LHCN-M2 (cell line): Measurements from ENCODE around the gene TWIST2. TPM values are rescaled to one million over a fixed set of nuclear protein-coding genes. Genes with fewer than 3 reads are reported as not detected.

Experiments
- DNase-seq: peaks from one replicate; pipeline ENCODE4 v3.0.0-alpha.2; 2012; ENCODE audit warnings: low read depth
- total RNA-seq: library from RNA; depleted of rRNA; stranded (reverse); fragments of >200 nt; gene quantifications from 2 replicates; pipeline ENCODE4 v1.2.3, GENCODE V29; 2014

TWIST2 gene
- total RNA-seq, 1 experiment from 2014 or later, result 26.2 TPM

DNA sequence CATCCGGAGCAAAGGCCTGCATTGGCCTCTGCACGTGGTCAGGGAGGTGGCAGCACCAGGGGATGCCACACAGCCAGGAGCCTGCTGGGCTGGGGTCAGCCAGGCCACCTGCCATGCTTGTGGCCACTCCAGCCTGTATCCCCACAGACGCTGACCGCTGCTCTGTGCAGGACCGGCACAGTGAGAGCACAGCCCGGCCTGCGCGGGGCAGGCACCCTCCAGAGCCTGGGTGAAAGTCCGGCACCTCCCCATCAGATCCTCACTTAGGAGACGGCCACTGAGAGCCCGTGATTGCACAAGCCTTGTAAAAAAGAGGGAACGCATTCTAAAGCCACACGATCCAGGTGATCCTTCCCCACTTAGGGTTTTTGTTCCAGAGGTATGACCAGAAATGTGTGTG, 42.2 kb downstream of the TWIST2 start:
- DNase-seq, result no peak

DNA sequence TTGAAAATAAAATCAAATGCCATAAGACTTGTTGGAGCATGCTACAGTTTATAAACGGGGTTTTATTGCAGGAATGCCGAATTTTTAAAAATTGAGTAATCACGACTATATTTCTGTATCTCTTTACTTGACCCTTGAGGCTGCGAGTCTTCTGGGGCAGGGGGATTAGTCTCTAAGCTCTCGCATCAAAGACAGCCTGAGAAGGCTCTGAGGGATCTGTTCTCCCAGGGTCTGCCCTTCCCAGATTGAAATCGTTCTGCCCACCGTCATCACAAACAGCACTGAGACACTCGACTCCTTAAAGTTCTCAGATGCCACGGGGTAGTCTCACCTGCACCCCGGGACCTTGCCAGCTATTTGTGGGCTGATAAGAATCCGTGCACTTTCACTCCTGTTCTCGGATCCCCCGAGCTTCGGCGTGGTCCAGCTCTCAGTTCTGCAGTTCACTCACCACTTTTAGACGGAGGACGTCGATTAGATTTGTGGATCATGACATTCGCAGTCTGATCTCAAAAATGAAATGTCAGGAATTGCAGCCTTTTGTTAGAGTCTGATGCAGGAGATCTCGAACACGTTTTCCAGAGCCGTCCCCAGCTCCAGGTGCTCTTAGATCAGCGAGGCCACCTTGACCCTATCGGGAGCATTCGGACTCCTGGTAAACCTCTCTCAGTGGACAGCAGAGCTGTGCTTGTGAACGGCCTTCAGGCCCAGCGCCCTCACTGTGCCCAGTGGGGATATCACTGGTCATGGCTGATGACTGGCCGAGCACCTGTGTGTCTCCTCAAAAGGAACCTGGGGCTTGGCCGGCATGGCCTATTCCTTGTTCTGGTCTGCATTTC, 43.0 kb downstream of the TWIST2 start:
- no peak for DNase-seq

DNA sequence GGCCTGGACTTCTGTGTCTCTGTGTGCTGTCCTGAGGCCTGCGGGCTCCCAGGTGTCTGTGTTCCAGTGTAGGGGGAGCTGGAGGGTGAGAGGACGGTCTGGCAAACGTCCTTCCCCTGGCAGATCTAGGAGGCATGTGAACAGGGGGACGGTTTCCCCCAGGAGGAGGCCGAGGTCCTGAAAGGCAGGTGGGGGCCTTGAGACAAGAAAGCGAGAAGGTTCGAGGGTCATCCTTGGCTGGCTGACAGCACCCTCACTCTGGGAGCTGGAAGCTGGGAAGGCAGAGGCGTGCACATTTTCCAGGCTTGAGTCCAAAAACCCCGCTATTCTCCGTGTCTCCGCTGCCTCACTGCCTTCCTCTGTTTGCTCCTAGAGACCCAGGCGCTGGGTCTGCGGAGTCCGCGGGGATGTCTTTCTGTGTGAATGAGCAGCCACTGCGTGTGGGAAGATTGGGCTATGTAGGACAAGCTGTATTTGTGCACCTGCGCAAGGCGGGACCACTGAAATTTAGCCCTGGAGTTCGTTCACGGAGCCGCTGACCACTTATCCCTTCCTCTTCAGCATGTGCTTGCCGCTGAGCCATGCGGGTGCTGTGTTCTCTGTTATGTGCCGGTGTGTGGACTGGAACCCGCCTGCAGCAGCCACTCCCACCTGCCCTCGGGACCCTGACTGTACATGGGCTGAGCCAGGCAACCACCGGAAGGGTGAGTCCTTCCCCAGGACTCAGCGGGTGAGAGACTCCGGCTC, 43.7 kb downstream of the TWIST2 start:
- DNase-seq, result no peak

DNA sequence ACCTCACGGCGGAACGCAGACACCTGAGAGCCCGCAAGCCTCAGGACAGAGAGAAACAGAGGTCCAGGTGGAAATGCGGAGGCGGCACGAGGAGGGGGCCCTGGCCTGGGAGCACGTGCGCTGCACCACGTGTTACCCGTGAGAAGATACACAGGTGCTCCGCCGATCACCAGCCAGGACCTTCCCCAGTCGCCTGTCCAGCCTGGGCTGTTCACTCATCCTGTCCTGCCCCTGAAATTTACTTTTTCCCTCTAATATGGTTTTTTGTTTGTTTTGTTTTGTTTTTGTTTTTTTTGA, 44.3 kb downstream of the TWIST2 start:
- no peak for DNase-seq

DNA sequence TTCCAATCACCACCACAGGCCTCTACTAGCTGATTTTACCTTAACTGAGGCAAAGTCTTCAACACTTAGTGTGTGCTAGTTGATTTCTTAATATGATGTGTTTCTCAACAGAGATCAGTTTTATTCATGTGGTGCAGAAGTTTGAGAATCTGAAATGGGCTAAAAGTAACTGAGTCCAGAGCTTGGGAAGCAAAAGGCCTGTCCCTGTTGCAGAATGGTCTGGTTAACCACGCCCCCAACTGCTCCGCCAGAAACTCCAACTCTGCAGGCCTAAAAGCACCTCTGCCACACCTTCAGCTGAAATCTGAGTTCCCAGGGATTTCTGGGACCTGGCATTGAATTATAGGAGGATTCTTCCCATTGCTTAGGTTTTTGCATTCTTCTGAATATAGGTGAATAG, 44.9 kb downstream of the TWIST2 start:
- no peak for DNase-seq

DNA sequence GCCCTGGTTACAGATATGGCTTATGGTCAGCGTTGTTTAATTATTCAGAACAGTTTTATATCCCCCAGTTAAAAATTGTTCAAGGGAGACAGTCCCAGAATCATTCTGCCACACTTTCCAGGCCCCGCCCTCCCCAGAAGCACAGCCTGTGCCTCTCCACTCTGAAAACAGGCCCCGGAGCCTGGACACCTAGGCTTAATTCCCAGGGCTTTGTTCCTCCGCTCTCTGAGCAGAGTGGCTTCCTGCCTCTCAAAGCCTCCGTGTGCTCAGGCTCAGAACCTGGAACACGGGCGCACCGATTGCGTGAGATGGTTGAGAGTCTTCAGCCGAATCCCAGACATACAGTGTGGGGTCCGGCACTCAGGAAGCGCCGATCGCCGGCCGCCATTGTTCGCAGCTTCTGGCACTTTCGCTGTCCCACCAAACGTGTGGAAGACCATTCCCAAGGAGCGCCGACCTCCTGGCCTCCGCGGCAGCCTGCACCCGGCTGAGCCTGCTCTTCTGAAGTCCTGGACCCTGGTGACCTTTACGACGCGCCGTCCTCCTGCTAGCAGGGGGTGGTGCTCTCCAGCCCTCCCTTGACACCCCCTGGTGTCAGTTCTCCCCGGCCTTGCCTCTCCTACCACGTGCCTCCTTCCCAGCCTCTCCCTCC, 45.6 kb downstream of the TWIST2 start:
- no peak for DNase-seq

DNA sequence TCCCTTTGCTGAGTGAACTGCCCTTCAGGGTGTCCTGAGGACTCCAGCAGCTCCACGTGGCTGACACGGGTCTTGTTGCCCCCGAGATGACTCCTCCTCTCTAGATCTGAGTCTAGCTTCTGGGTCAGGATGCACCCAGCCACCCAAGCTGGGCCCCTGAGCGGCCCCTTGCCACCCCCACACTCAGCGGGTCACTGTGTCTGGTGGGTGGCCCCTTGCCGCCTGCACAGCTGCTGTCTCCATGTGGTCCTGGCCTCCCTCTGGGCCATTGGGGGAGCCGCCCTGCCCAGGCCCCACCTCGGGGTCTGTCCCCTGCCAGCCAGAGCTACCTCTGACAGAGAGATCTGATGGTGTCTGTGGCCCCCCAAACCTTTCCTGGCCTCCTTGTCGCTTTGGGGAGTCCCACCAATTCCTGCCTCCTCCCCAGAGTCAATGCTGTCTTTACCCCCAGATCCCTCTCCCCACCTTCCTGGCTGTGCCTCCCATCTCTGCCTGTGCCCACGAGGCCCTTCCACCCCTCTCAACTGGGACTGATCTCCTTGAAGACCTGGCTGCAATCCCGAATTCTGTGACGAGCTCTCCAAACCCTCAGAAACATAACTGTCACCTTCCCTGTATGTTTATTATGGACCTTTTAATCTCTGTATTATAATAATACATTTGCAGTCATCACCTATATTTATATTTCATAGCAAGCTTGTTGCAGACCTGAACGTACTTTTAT, 46.5 kb downstream of the TWIST2 start:
- DNase-seq, result no peak

DNA sequence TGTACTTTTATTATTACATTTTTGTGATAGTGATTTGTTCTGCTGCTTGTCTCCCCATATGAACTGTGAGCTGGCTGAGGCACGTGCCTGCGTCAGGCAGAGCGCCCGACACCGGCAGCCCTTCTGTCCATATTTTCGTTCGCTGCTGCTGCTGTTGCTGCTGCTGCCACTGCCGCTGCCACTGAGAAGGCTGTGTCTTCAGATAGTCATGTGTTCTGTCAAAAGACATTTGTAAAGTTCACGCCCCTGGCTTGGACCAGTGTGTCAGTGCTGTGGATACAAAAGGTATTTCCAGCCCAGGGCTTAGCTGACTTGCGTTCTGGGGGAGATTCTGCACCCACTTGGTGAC, 47.0 kb downstream of the TWIST2 start:
- DNase-seq, result no peak

DNA sequence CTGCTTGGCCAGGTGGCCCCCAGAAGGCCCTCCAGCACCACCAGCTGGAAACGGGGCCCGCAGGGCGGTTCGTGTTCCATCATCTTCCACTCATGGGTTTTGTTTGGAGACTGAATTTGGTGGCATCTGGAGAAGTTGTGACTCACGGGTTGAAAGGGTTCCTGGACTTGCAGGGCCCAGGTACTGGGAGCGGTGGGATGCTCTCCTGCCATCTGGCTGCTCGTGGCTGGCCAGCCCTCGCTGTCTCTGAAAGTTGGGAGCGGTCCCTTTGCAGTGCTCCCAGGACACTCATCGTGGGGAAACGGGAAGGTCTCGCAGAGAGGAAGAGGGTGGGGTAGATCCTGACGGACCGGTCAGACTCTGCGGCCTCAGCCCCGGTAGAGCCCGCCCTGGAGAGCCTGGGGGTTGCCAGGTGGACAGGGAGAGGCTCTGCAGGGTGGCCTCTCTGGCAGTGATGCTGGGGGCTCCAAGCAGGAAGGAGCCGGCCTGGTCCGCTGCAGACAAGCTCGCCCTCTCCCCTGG, 47.5 kb downstream of the TWIST2 start:
- DNase-seq, result no peak

DNA sequence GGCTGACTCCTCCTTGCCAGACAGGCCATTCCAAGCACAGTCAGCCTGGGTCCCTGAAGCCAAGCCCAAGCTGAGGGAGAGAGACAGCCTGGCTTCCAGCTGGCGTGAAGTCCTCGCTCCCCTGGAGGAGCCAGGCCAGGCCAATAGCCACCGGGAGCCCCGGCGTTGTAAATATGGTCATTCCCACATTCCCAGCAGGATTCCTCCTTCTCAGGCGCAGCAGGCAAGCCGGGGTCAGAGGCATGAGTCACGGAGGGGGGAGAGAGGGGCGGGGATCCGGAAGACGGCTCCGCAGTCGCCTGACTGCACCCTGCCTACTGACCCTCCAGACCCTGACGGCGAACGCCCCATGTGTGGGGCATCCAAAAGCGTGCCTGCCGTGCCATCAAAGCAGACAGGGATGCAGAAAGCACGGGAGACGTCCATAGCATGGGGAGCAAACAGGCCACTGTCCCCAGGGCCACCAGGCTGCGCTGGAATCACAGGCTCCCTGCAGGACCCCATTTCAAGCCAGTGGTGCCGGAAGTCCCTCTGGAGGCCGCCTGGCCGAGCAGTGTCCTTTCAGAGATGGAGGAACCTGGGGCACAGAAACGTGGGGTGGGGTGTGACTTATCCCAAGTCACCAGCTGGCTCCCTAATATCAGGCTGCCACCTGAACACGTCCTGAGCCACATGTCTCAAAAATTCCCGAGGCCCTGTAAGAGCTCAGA, 48.2 kb downstream of the TWIST2 start:
- DNase-seq, result peak; percentile 65

DNA sequence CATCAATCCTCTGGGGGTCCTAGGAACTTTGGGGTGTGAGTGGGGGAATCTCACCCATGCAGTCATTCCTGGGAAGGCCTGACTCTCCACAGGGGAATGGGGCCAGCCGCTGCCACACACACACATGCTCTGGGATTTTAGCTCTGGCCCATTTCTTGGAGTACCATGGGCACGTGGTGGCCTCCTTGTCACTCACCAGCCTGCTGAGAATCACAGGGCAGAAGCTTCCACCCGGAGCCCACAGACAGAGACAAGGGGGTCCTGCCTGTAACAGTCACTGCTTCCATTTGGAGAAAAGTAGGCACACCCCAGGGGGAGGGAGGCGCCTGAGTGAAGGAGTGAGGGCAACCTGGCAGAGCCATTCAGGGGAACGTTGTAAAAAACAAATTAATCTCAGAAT, 48.8 kb downstream of the TWIST2 start:
- DNase-seq, result no peak

DNA sequence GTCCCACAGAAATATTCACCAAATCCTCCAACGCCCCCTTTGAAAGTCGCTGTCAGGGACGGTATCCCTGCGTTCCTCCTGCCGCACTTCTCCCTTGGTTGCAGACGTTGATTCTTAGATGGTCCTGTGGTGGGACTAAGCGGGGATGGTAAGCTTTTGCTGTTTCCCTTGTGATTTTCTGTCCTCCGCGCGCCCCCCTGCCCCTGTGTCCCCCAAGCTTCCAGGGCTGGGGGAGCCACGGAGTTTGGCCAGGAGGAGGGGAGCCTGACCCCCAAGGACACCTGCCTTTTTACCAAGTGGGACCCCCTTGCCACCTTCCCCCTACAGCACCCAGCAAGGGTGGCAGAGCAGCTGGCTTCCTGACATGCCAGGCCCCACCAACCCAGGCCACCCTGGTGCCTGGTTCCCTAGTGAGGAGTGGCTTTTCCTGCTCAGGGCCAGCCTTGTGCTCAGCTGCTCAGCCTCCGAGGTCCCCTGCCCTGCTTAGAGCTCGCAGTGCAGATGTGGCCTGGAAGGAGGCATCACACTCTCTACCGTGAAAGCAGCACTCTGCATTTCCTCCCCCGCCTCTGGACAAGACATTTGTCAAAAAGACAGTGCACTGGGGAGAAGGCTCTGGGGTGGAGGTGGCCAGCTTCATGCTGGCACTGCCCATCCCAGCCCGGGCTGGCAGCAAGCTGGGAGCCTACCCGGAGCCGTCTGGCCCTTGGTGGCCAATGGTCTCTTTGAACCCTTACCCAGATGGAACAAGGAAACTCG, 49.4 kb downstream of the TWIST2 start:
- no peak for DNase-seq

DNA sequence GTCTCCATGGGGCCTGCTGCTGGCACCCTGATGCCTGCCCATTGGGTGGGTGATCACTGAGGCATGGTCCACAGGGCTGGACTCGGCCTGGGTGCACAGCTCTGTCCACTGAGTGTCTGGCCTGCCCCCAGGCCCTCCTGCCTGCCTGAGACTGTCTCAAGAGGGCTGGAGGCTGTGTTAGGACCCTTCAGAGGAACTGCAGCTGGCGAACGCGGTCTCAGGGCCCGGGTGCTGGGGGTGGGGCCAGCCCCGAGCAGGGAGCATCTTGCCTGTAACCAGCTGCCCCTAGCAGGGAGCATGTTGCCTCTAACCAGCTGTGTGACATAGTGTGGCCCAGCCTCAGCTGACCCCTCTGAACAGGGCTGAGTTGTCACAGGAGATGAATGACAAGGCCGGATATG, 50.0 kb downstream of the TWIST2 start:
- DNase-seq, result no peak

DNA sequence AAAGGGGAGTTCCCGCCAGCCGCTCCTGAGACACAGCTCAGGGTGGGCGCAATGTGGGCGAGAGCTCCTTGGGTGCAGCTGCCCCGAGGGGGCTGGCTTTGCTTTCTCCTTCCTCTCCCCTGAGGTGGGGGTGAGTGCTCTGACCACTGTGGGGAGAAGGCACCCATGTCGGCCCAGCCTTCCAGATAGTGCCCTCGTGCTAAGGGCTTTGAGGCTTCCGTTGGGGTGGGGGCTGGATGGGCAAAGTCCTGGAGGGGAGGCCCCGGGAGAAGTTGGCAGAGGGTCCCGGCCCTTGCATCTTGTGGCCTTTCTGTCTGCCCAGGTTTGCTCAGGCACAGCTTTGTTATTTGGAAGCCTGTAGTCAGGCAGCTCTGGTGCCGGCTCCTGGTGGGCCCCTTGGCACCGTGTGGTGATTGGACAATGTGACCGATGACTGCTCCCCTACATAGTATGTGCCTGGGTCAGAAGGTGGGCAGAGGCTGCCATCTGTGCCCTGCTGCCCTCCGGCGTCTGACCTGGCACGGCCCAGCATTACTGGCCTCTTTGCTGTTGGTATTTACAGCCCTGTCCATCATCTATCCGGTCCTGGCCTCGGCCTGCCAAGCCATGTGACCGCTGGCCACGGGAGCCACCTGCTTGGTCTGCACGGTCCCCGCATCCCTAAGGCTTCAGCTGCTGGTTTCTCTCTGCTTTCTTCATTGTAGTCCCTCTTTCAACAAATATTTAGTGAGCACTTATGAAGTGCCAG, 50.8 kb downstream of the TWIST2 start:
- DNase-seq, result no peak

DNA sequence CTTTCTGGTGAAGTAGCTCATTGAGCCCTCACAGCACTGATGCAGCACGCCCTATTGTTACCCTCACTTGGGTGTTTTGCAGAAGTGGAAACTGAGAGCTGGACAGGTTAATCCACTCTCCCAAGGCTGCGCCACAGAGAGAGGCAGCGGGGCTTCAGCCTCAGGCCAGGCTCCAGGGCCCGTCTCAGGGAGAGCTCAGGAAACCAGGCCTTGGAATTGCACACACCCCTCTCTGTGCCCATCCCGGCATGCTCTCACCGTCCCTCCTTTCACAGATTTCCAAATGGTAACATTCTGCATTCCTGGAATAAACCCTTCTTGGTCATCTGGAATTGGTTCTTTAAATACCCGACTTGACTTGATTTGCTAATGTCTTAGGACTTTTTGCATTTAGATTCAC, 51.5 kb downstream of the TWIST2 start:
- DNase-seq, result no peak

DNA sequence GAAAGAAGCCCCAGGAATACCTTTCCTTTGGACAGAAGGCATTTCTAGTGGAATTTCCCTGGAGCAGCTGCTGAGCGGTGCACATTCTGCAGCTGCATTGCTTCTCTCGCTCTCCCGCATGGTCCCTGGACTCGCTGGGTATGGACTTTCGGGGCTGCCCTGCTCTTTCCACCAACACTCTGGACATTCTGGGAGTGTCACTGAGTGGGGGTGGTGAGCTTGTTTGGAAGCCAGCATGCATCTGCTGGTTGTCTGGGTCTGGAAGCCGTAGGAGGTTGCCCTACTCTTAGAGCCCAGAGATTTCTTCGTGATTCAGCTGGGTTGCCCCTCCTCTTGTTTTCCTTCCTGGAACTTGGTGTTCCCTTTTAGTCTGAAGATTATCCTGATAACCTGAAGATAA, 52.6 kb downstream of the TWIST2 start:
- DNase-seq, result no peak

DNA sequence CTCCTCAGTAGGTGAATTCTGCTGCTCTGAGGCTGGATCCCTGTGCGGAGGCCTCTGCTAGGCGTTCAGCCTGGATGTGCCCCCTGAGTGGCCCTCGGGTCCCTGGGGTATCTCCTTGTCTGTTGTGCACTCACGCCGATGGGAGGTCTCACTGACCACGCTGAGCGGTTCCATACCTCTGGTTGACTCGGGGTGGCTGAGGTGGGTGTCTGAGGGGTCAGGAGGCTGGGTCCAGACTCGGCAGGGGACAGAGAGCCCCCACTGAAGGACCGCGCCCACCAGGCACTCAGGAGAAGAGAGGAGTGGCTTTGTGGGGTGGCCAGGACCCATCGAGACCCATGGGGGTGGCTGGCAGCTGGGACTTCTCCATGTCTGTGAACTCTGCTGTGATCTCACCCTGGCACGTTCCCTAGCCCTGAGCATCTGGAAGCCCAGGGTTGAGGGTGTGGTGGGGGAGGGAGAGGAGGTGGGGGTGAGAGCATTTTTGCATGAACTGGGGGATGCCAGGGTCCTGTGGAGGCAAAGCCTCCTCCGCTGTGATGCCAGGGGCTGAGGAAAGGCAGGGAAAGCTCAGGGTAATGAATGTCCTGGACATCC, 53.7 kb downstream of the TWIST2 start:
- DNase-seq, result no peak

DNA sequence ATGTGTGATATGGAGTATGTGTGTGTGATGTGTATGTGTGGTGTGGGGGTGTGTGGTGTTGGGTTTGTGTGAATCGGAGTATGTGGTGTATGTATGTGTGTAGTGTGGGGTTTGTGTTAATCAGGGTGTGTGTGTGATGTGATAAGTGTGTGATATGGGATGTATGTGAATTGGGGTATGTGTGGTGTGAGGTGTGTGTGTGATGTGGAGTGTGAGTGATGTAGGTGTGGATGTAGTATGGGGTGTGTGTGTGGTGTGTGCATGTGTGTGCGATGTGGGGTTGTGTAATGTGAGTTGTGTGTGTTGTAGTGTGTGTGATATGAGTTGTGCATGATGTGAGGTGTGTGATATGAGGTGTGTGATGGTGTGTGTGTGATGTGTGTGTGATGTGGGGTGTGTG, 54.4 kb downstream of the TWIST2 start:
- DNase-seq, result no peak

DNA sequence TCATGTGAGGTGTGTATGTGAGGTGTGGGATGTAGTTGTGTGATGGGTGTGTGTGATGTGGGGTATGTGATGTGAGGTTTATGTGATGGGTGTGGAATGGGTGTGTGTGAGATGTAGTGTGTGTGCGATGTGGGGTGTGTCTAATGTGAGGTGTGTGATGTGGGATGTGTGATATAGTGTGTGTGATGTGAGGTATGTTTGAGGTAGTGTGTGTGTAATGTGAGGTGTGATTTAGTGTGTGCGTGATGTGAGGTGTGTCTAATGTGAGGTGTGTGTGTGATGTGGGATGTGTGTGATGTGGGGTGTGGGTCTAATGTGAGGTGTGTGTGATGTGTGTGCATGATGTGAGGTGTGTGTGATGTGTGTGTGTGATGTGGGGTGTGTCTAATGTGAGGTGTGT, 55.3 kb downstream of the TWIST2 start:
- DNase-seq, result no peak
